BLaER1 treated with 17β-estradiol and CSF1 and Interleukin-3, amounts not matched to agents 10 nM and 100 nM (cell line): ENCODE results near the gene ADGRE1.
A peak's percentile ranks its signal among the peaks of the same experiment; 100 is the strongest.

Source experiments
- H3K27ac ChIP-seq, 11 experiments: shearing (Covaris generic); formaldehyde crosslinking; 2 replicates each; pipeline ENCODE4 v1.8.1; 2022
- H3K27me3 ChIP-seq, 11 experiments: shearing (Covaris generic); formaldehyde crosslinking; 2 replicates each; pipeline ENCODE4 v1.8.1; 2022
- H3K36me3 ChIP-seq, 11 experiments: shearing (Covaris generic); formaldehyde crosslinking; 2 replicates each; pipeline ENCODE4 v1.8.1; 2022
- H3K4me1 ChIP-seq, 10 experiments: shearing (Covaris generic); formaldehyde crosslinking; 2 replicates each; pipeline ENCODE4 v1.8.1; 2022
- H3K4me2 ChIP-seq, 11 experiments: shearing (Covaris generic); formaldehyde crosslinking; 2 replicates each; pipeline ENCODE4 v1.8.1; 2022
- H3K4me3 ChIP-seq, 10 experiments: shearing (Covaris generic); formaldehyde crosslinking; 2 replicates each; pipeline ENCODE4 v1.8.1; 2022
- H3K9ac ChIP-seq, 11 experiments: shearing (Covaris generic); formaldehyde crosslinking; 2 replicates each; pipeline ENCODE4 v1.8.1; 2022
- H3K9me3 ChIP-seq, 11 experiments: shearing (Covaris generic); formaldehyde crosslinking; replicated peaks in 1 of 11; 2 replicates each; pipeline ENCODE4 v1.8.1; 2022
- H4K20me1 ChIP-seq, 11 experiments: shearing (Covaris generic); formaldehyde crosslinking; 2 replicates each; pipeline ENCODE4 v1.8.1; 2022
- Cebpa-rat ChIP-seq, 11 experiments: shearing (Covaris generic); IDR thresholded peaks; 2 replicates each; pipeline ENCODE4 v1.8.1; 2022

Gene ADGRE1, protein sequence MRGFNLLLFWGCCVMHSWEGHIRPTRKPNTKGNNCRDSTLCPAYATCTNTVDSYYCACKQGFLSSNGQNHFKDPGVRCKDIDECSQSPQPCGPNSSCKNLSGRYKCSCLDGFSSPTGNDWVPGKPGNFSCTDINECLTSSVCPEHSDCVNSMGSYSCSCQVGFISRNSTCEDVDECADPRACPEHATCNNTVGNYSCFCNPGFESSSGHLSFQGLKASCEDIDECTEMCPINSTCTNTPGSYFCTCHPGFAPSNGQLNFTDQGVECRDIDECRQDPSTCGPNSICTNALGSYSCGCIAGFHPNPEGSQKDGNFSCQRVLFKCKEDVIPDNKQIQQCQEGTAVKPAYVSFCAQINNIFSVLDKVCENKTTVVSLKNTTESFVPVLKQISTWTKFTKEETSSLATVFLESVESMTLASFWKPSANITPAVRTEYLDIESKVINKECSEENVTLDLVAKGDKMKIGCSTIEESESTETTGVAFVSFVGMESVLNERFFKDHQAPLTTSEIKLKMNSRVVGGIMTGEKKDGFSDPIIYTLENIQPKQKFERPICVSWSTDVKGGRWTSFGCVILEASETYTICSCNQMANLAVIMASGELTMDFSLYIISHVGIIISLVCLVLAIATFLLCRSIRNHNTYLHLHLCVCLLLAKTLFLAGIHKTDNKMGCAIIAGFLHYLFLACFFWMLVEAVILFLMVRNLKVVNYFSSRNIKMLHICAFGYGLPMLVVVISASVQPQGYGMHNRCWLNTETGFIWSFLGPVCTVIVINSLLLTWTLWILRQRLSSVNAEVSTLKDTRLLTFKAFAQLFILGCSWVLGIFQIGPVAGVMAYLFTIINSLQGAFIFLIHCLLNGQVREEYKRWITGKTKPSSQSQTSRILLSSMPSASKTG

DNA sequence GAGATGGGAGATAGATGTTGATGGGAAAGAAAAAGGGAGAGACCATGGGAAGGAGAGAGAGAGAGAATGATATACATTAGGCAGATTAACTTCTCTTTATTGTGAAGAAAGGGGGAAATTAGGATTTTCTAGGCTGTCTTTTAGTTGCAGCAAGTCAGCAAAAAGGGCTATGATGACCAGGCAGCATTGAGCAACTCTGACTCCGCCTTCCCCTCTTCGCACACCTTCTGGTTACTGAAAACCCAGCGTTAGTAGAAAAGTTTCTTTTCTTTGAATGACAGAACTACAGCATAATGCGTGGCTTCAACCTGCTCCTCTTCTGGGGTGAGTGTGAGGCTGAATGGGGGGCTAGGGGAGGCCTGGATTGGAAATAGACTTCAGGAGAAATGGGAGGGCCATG lies at the start of gene ADGRE1:
Gene ADGRE1 (plus strand): TSS at position 264 of the 400 bp plus-strand sequence. CDS start 30 bp downstream, at position 294.
- H3K4me2 ChIP-seq: peak within 1 kb of the TSS in 9 of 11 experiments; percentile 1 to 77 (median 34); a peak in 14 of 22 replicates
- no peaks in the 10 kb centered on the region for H3K27me3 ChIP-seq
- peaks cover 10 to 29% (median 17%) of the 10 kb centered on the region in 11 experiments; a peak in 20 of 22 replicates for H3K9me3 ChIP-seq
- H3K4me1 ChIP-seq: peaks cover 5 to 54% (median 18%) of the 10 kb centered on the region in 10 experiments; a peak in 17 of 20 replicates
- peaks cover 0 to 9% (median 0%) of the 10 kb centered on the region in 11 experiments; a peak in 1 of 22 replicates for H3K36me3 ChIP-seq
- H3K4me3 ChIP-seq: peak within 1 kb of the TSS in 3 of 10 experiments; percentile 38 to 43 (median 39); a peak in 6 of 20 replicates
- H3K27ac ChIP-seq: peak within 1 kb of the TSS in 3 of 11 experiments; percentile 11 to 56 (median 54); a peak in 6 of 22 replicates
- H4K20me1 ChIP-seq: no peaks in the 10 kb centered on the region
- TF ChIP-seq Cebpa-rat (IDR thresholded peaks at IDR 0.05): peak in 2 of 11 experiments; percentile 54 to 67; a peak in 2 of 22 replicates
- peak within 1 kb of the TSS in 2 of 11 experiments; percentile 7 to 30; a peak in 1 of 22 replicates for H3K9ac ChIP-seq

DNA sequence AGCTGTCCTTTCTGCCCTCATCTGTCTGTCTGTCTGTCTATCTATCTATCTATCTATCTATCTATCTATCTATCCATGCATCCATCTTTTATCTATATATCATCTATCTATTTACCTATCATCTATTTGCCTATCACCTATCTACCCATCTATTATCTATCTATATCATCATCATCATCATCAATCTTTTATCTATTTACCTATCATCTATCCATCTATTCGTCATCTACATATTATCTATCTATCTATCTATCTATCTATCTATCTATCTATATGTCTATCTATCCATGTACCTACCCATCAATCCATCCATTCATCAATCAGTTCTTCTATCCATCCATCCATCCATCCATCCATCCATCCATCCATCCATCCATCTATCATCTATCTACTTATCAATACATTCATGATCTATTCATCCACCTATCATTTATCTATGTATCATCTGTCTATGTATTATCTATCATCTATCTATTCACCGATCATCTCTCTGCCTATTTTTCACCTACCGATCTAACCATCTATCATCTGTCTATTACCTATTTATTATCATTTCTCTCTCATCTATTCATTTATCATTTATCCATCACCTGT lies 49.2 kb upstream of the ADGRE1 start:
- no peaks in the 10 kb centered on the region for H3K27me3 ChIP-seq
- H4K20me1 ChIP-seq: peaks cover 0 to 97% (median 4%) of the 10 kb centered on the region in 11 experiments; a peak in 12 of 22 replicates
- peaks cover 0 to 19% (median 11%) of the 10 kb centered on the region in 10 experiments; a peak in 11 of 20 replicates for H3K4me1 ChIP-seq
- no peak overlapping the region for H3K27ac ChIP-seq
- no peak overlapping the region for H3K9ac ChIP-seq
- TF ChIP-seq Cebpa-rat (IDR thresholded peaks at IDR 0.05): no peak
- H3K9me3 ChIP-seq: no peaks in the 10 kb centered on the region; a peak in 3 of 22 replicates
- H3K4me2 ChIP-seq: no peak overlapping the region
- H3K4me3 ChIP-seq: no peak overlapping the region
- peaks cover 94 to 100% (median 97%) of the 10 kb centered on the region in 11 experiments for H3K36me3 ChIP-seq

DNA sequence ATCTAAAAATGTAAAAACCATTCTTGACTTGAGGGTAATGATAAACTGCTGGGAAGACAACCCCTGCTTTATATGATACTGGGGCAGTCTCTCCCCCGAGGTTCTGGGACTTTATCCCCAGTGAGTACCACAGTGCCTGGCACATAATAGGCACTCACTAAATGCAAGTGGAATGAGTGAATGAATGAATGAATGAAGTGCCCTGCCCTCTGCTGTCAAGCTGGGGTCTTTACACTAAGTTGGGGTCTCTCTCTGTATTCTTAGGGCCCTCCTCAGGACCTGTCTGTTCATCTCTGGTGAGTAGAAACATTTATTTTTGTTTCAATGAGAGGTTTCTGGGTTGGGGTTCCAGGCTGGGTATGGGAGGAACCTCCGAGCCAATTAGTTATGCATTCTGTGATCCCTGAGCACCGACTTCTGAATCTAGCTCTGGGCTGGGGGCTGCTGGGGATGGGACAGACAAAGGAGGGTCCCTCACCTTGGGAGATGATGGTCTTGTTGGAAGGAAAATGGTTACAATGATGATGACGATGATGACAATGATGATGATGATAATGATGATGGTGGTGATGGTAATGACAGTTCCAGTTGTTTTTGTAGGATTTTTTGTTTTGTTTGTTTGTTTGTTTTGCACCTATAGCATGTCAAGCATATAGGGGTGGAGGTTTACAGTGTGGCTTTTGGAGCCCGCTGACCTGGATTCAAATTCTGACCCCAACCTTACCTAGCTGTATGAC lies 44.3 kb upstream of the ADGRE1 start:
- Histone ChIP-seq H4K20me1 (peaks cover 0 to 91% (median 11%) of the 10 kb centered on the region in 11 experiments; a peak in 14 of 22 replicates), H3K36me3 (peaks cover 77 to 91% (median 83%) of the 10 kb centered on the region in 11 experiments), H3K27me3 (no peaks in the 10 kb centered on the region), H3K9ac (no peak overlapping the region), H3K4me2 (no peak overlapping the region), H3K4me3 (no peak overlapping the region), H3K4me1 (no peaks in the 10 kb centered on the region), H3K27ac (no peak overlapping the region), H3K9me3 (no peaks in the 10 kb centered on the region)
- no peak for TF ChIP-seq Cebpa-rat (IDR thresholded peaks at IDR 0.05)

DNA sequence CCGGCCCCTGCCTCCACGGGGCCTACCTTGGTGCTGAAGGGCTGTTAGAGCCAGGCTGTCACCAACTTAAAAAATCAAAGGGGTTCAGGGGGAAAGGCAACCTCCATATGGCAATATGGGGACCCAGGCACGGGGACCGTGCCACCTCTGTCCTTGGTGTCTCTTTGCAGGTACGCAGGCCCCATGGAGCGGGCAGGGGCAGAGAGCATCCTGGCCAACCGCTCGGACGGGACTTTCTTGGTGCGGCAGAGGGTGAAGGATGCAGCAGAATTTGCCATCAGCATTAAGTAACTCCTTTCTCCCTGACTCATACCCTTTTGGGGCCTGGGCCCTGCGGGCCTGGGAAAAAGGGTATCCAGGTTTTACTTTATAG lies 39.6 kb upstream of the ADGRE1 start:
- Histone ChIP-seq H3K4me1 (peaks cover 0 to 25% (median 0%) of the 10 kb centered on the region in 10 experiments; a peak in 6 of 20 replicates), H3K36me3 (peaks cover 78 to 91% (median 83%) of the 10 kb centered on the region in 11 experiments), H3K4me2 (no peak overlapping the region), H3K27me3 (no peaks in the 10 kb centered on the region), H3K9me3 (no peaks in the 10 kb centered on the region), H4K20me1 (peaks cover 3 to 88% (median 11%) of the 10 kb centered on the region in 11 experiments; a peak in 14 of 22 replicates), H3K4me3 (no peak overlapping the region), H3K9ac (no peak overlapping the region), H3K27ac (no peak overlapping the region)
- TF ChIP-seq Cebpa-rat (IDR thresholded peaks at IDR 0.05): no peak

DNA sequence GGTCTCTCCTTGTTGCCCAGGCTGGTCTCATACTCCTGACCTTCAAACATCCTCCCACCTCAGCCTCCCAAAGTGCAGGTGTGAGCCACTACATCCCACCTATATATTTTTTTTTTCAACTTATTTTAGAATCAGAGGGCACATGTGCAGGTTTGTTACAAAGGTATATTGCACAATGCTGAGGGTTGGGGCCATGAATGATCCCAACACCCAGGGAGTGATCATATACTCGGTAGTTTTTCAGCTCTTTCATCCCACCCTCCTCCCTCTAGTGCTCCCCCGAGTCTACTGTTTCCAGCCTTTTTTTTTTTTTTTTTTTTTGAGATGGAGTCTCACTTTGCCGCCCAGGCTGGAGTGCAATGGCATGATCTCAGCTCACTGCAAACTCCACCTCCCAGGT lies 38.4 kb upstream of the ADGRE1 start:
- H3K27ac ChIP-seq: peak overlapping the region in 2 of 11 experiments; percentile 15 to 64; a peak in 3 of 22 replicates
- H4K20me1 ChIP-seq: peaks cover 0 to 88% (median 11%) of the 10 kb centered on the region in 11 experiments; a peak in 13 of 22 replicates
- no peak for TF ChIP-seq Cebpa-rat (IDR thresholded peaks at IDR 0.05)
- peaks cover 0 to 25% (median 0%) of the 10 kb centered on the region in 10 experiments; a peak in 6 of 20 replicates for H3K4me1 ChIP-seq
- peak overlapping the region in 2 of 11 experiments; percentile 54 to 62; a peak in 3 of 22 replicates for H3K4me2 ChIP-seq
- no peaks in the 10 kb centered on the region for H3K9me3 ChIP-seq
- H3K4me3 ChIP-seq: no peak overlapping the region
- no peaks in the 10 kb centered on the region for H3K27me3 ChIP-seq
- H3K36me3 ChIP-seq: peaks cover 79 to 91% (median 83%) of the 10 kb centered on the region in 11 experiments
- no peak overlapping the region for H3K9ac ChIP-seq

DNA sequence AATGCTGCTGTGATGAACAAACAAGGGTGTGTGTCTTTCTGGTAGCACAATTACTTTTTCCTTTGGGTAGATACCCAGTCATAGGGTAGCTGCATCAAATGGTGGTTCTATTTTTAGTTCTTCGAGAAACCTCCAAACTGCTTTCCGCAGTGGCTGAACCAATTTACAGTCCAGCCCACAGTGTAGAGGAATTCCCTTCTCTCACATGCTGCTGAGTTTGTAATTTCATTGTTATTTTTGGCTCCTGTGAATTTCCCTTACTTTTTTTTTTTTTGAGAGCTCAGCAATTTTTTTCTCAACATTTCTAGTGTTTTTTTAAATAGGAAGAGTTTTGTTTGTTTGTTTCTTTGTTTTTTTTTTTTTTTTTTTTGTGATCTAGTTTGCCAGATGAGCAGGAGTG lies 37.5 kb upstream of the ADGRE1 start:
- H3K36me3 ChIP-seq: peaks cover 80 to 91% (median 83%) of the 10 kb centered on the region in 11 experiments
- H3K4me1 ChIP-seq: peaks cover 0 to 25% (median 0%) of the 10 kb centered on the region in 10 experiments; a peak in 6 of 20 replicates
- TF ChIP-seq Cebpa-rat (IDR thresholded peaks at IDR 0.05): no peak

DNA sequence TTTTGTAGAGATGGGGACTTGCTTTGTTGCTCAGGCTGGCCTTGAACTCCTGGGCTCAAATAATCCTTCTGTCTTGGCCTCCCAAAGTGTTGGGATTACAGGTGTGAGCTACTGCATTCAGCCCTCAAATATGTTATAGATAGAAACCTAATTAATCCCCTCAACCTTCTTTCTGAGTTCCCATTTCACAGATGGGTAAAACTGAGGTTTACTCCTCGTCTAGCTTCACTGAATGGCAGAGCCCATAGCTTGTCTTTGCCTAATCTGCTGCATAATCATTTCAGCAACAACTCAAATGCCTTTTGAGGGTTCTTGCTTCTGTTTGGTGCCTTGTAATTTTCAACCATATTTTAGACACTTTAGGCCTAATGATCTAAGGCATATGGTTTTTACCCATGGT lies 36.0 kb upstream of the ADGRE1 start:
- TF ChIP-seq Cebpa-rat (IDR thresholded peaks at IDR 0.05): no peak
- Histone ChIP-seq H3K27ac (no peak overlapping the region), H3K4me1 (peaks cover 0 to 25% (median 0%) of the 10 kb centered on the region in 10 experiments; a peak in 6 of 20 replicates), H3K36me3 (peaks cover 91 to 98% (median 95%) of the 10 kb centered on the region in 11 experiments), H3K9ac (no peak overlapping the region), H3K9me3 (no peaks in the 10 kb centered on the region), H4K20me1 (peaks cover 0 to 95% (median 11%) of the 10 kb centered on the region in 11 experiments; a peak in 13 of 22 replicates), H3K27me3 (no peaks in the 10 kb centered on the region), H3K4me2 (no peak overlapping the region), H3K4me3 (no peak overlapping the region)

More for the DNA sequence above, 37.5 kb upstream of the ADGRE1 start:
- H3K9ac ChIP-seq: peak overlapping the region in 2 of 11 experiments; percentile 35 to 57; a peak in 3 of 22 replicates
- H3K27ac ChIP-seq: peak overlapping the region in 3 of 11 experiments; percentile 64 to 74 (median 73); a peak in 5 of 22 replicates
- H3K4me3 ChIP-seq: no peak overlapping the region
- peaks cover 0 to 88% (median 11%) of the 10 kb centered on the region in 11 experiments; a peak in 12 of 22 replicates for H4K20me1 ChIP-seq
- no peaks in the 10 kb centered on the region for H3K27me3 ChIP-seq
- peak overlapping the region in 2 of 11 experiments; percentile 54 to 62; a peak in 5 of 22 replicates for H3K4me2 ChIP-seq
- no peaks in the 10 kb centered on the region for H3K9me3 ChIP-seq
